GM20000 (cell line): ENCODE data around the gene ENDOD1.

Experiments used
- DNase-seq: peaks from one replicate; pipeline ENCODE4 v3.0.0; 2012; ENCODE audit warnings: low spot score
- CTCF ChIP-seq: IDR thresholded peaks from 2 replicates; pipeline ENCODE4 v1.5.1; 2012; ENCODE audit warnings: mild to moderate bottlenecking, control low read depth; ENCODE audit errors: extremely low read depth, missing control alignments

The ENDOD1 gene

GRCh38 chr11:95067039-95067840, 22.4 kb upstream of the ENDOD1 start:
- TF ChIP-seq CTCF = peak; percentile 54
- peak; percentile 64 for DNase-seq

GRCh38 chr11:95067841-95068219, 21.8 kb upstream of the ENDOD1 start:
- no peak for DNase-seq
- TF ChIP-seq CTCF = no peak

DNA sequence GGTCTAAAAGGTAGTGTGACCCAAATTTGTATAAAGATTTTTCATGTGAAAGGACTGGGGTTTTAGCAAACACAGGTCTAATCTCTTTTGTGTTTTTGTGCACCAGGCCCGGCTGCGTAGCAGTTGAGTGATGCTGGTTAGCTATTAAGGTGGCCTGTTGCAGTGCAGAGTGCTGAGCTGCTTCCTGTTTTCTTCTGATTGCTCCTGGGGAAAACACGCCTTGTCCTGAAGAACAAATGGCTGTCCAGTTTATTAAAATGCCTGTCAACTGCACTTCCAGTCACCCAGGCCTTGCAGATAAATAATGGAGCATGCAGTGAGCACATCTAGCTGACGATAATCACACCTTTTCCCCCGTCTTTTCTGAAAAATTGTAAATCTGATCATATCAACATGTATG, 21.1 kb upstream of the ENDOD1 start:
- peak; percentile 77 for DNase-seq
- TF ChIP-seq CTCF = no peak

- TF ChIP-seq CTCF = no peak
- no peak for DNase-seq
Measured at GRCh38 chr11:95070471-95070870, 19.2 kb upstream of the ENDOD1 start.

DNA sequence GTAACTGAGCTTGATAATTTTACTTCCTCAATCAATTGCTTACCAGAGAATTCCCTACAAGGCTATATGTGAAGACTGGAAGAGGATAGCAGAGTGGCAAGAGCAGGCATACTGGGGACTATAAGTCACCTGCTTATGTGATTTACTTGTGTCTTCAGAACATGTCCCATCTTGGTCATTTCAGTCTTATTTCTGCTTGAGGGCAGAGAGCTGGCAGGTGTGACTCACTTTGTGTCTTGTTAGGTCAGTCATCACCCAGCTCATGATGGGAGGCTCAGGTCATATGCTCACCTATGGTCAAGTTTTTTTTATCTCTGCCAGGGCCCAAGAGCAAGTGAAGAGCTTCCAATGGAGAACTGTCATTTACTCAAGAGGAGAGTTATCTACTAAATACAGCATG, 16.7 kb upstream of the ENDOD1 start:
- TF ChIP-seq CTCF = no peak
- no peak for DNase-seq

- DNase-seq = no peak
- no peak for TF ChIP-seq CTCF
Measured at GRCh38 chr11:95074792-95075563, 14.7 kb upstream of the ENDOD1 start.

GRCh38 chr11:95076416-95076815, 13.2 kb upstream of the ENDOD1 start:
- no peak for TF ChIP-seq CTCF
- DNase-seq = no peak
